ENCODE measurements around the gene AUH. TPM values are rescaled to one million over a fixed set of nuclear protein-coding genes. Genes with fewer than 3 reads are reported as not detected.
A peak's percentile ranks its signal among the peaks of the same experiment; 100 is the strongest.

The AUH gene
- total and polyA plus RNA-seq, 9 of the 15 experiments (the other 6 are each of a cell fraction or from before 2014, with no cell fraction given): 3.4 to 29.0 (median 10.1) TPM

DNA sequence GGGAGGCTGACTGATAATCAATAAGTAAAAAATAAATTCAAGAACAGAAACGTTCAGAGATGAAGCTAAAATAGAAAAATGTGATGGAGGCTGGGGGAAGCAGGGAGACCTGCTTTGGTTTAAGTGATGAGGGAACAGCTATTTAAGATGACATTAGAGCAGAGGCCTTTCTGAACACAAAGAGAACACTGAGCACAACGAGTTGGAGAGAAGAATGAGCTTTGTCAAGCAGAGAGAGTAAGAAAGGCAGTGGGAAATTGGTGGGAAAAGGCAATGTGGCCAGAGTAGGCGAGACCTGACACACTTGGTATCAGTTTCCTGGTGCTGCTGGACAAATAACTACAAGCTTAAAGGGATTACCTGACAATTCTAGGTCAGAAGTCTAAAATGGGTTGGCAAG is 20.0 kb downstream of the AUH start (continued):
- TF ChIP-seq STAT5B (CRISPR knock-in tag; IDR thresholded peaks at IDR 0.05) (no peak), E2F3 (CRISPR knock-in tag; IDR thresholded peaks at IDR 0.05) (no peak), ZNF23 (CRISPR knock-in tag; IDR thresholded peaks at IDR 0.05) (no peak), MAZ (CRISPR knock-in tag; conservative IDR thresholded peaks at IDR 0.05 in 1 of 2, IDR thresholded peaks at IDR 0.05 in 1 of 2) (no peak), NCOA6 (IDR thresholded peaks at IDR 0.05) (no peak), ZNF12 (CRISPR knock-in tag; IDR thresholded peaks at IDR 0.05) (no peak), SREBF1 (IDR thresholded peaks at IDR 0.05; ENCODE audit: borderline replicate concordance, low read depth, low read length) (no peak)

DNA sequence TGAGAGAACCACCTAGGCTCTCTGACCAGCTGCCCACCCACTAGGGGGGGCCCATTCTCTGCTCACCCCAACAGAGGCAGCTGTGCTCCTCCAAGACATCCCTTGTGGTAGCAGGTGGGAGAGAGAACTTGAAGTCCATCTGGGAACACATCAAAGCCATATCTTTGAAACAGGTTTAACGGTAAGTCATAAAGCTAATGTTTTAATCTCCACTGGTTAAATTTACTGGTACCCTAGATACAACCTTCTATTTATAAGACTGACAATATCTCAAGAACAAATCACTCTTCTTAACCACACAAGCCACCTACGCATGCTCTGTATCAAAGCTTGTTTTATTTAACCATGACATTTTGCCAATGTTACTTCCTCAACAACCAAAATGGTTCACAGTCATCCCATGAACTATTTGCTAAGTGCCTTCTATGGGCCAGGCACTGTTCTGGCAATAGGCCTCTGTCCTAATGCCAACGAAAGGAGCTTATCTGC is 20.4 kb downstream of the AUH start:
- no peaks in the 10 kb centered on the region; the same call in 2 of the 3 replicates for H3K79me2 ChIP-seq (ENCODE audit: control insufficient read depth, insufficient read depth, low read length)
- BruUV-seq (replicated peaks): no TSS peak
- WGBS (ENCODE audit: insufficient coverage, low coverage, missing lambda C conversion rate): 81% methylated on average over 3 of the region's 3 CpGs
- ChIA-PET POLR2A (interaction anchor here (1.1 to 1.4 kb wide), 4 partner anchors 9 to 19 kb away, joined by 3 to 7 read pairs (median 4); no protein-coding TSS in a partner anchor), CTCF (ENCODE audit: low intra/inter-chr PET ratio) (interaction anchor here (0.6 kb wide), 1 partner anchor 149 kb away, joined by 3 read pairs; no protein-coding TSS in a partner anchor)
- no peak overlapping the region for H3K4me3 ChIP-seq
- DNase-seq (ENCODE audit: extremely low read depth in 1 of 4, low spot score in 3 of 4) (peak in 3 of 4 experiments; percentile 19 to 37 (median 26)), ATAC-seq (peak; percentile 75), FAIRE-seq (no peak)
- H3K27ac ChIP-seq (ENCODE audit: extremely low read depth, low read depth, low read length): no peak overlapping the region
- H3K27me3 ChIP-seq (ENCODE audit: control insufficient read depth in 2 of 2, insufficient read depth in 2 of 2, low read length in 2 of 2): no peaks in the 10 kb centered on the region
- H3K4me2 ChIP-seq (ENCODE audit: insufficient read depth, low read length): no peak overlapping the region
- no peaks in the 10 kb centered on the region for H3K9me1 ChIP-seq (ENCODE audit: control insufficient read depth, insufficient read depth, low read length)
- peaks cover 42% of the 10 kb centered on the region; the same call in 2 of the 3 replicates for H3K36me3 ChIP-seq (ENCODE audit: control insufficient read depth, insufficient read depth, low read length)
- H4K20me1 ChIP-seq (replicated peaks; ENCODE audit: control insufficient read depth, insufficient read depth, low read length): no peaks in the 10 kb centered on the region; the same call in 1 of the 2 replicates
- H3K9ac ChIP-seq (ENCODE audit: insufficient read depth in 1 of 2, low read depth in 2 of 2, low read length in 2 of 2): no peak overlapping the region
- intact Hi-C loops (cut with micrococcal nuclease): loop anchor here (5.0 kb wide), 1 partner anchor 81 kb away; the partner anchor contains the start of gene NFIL3
- H2AFZ ChIP-seq (ENCODE audit: low read depth, low read length): no peak overlapping the region
- no peaks in the 10 kb centered on the region for H3K9me3 ChIP-seq (replicated peaks; ENCODE audit: control insufficient read depth, insufficient read depth, low read depth, low read length)
- no peaks in the 10 kb centered on the region for H3K4me1 ChIP-seq (replicated peaks in 1 of 2; ENCODE audit: control insufficient read depth in 2 of 2, insufficient read depth in 2 of 2, low read length in 2 of 2)
- in situ Hi-C loops (cut with MboI): no loop called here
- TF ChIP-seq PREB (CRISPR knock-in tag; IDR thresholded peaks at IDR 0.05): no peak
- TF ChIP-seq XRCC3 (IDR thresholded peaks at IDR 0.05): no peak
- no peak for TF ChIP-seq CHAMP1 (IDR thresholded peaks at IDR 0.05)
- TF ChIP-seq STAT6 (CRISPR knock-in tag; IDR thresholded peaks at IDR 0.05): no peak
- no peak for TF ChIP-seq SMAD2 (IDR thresholded peaks at IDR 0.05; ENCODE audit: low read depth, low read length)
- TF ChIP-seq, protein P1, sequence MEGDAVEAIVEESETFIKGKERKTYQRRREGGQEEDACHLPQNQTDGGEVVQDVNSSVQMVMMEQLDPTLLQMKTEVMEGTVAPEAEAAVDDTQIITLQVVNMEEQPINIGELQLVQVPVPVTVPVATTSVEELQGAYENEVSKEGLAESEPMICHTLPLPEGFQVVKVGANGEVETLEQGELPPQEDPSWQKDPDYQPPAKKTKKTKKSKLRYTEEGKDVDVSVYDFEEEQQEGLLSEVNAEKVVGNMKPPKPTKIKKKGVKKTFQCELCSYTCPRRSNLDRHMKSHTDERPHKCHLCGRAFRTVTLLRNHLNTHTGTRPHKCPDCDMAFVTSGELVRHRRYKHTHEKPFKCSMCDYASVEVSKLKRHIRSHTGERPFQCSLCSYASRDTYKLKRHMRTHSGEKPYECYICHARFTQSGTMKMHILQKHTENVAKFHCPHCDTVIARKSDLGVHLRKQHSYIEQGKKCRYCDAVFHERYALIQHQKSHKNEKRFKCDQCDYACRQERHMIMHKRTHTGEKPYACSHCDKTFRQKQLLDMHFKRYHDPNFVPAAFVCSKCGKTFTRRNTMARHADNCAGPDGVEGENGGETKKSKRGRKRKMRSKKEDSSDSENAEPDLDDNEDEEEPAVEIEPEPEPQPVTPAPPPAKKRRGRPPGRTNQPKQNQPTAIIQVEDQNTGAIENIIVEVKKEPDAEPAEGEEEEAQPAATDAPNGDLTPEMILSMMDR (IDR thresholded peaks at IDR 0.05 in 2 of 3, conservative IDR thresholded peaks at IDR 0.05 in 1 of 3; ENCODE audit: insufficient read depth in 2 of 3, low read depth in 1 of 3, low read length in 3 of 3): peak; percentile 36 to 60 (median 49); a peak in 4 of 6 replicates

Measured in K562 (cell line).